Limb (tissue), 2 donors: ENCODE measurements around the gene GNL2.
A peak's percentile ranks its signal among the peaks of the same experiment; 100 is the strongest.
"Not testable (repeated sequence)": the region's sequence is repeated elsewhere in the genome, so short reads cannot be mapped to it uniquely, and the experiment has no call there.

Experiments
- DNase-seq, 2 donors: peaks; one replicate each; pipeline ENCODE4 v3.0.0-alpha.2; 2016; ENCODE audit errors: extremely low spot score in 2 of 2

GNL2 gene

DNA sequence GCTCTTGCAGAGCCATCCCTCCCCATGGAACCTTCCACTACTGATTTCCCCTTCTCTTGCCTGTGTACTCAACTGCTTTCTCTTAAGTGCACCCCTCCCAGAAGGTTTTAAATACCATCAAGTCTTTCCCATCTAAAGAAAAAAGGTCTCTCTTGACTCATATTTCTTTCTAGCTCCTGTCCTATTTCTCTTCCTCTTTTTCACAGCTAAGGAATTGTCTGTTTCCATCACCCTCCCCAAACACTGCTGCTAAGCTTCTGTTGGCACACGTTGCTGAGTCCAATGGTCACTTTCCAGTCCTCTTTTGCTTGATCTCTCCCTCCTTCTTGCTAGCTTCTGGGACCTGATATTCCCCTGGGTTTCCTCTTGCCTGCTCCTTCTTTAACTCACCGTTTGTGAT is 13.3 kb upstream of the GNL2 start:
- DNase-seq: no peak

GRCh38 chr1:37606481-37607263 is 10.9 kb upstream of the GNL2 start:
- no peak for DNase-seq

DNA sequence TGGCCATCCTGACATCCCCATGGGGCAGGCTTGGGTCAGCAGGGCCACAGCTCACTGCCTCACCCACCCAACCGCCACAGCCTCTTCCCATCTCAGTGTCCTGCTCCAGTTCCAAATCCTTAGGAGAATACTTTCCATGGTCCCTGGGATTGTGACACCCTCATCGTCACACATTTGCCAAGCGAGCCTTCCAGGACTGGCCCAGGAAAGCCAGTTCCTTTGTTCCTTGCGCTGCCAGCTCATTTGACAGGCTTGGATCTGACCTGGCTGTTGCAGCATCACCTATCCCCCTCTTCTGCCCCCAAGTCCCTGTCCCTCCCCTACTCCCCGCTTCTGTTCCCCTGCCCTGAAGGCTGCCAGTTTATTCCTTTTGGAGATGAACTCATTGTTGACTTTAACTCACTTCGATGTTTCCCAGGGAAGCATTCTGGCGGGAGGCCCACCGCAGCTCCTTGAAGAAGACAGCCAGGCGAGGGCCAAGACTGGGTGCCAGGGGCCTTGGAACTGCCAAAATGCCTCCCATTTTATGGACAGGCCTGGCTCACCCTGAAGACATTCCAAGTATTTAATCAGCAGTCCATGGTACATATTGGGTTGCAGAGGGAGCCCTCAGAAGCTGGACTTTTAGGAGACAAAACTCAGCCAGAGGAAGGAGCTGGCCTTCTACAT is 10.2 kb upstream of the GNL2 start:
- DNase-seq: no peak

DNA sequence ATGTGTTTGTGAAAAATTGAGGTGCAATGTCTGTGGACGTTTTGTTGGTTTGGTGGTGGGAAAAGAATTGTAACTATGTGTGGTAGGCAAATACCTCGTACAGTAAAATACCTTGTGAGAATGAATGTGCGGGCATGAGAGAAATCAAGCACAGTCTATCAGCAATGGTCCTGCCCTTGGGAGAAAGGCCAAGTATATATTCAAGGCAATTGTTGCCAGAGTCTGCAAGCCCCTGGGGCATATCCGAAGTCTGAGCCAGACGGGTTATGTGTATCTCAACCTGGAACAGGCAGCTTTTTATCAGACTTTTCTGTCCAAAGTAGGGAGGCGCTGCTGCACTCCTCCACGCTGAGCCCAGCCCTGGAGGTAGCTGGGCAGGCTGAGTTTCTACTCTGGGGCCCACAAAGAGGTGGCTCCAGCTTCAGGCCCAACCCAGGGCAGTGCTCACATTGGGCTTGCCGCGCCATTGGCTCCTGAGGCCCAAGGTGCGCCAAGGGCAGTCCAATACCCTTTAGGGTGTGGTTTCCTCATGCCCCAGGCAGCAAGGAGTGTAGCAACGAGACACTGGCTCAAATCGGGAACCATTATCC is 9.4 kb upstream of the GNL2 start:
- no peak for DNase-seq

DNA sequence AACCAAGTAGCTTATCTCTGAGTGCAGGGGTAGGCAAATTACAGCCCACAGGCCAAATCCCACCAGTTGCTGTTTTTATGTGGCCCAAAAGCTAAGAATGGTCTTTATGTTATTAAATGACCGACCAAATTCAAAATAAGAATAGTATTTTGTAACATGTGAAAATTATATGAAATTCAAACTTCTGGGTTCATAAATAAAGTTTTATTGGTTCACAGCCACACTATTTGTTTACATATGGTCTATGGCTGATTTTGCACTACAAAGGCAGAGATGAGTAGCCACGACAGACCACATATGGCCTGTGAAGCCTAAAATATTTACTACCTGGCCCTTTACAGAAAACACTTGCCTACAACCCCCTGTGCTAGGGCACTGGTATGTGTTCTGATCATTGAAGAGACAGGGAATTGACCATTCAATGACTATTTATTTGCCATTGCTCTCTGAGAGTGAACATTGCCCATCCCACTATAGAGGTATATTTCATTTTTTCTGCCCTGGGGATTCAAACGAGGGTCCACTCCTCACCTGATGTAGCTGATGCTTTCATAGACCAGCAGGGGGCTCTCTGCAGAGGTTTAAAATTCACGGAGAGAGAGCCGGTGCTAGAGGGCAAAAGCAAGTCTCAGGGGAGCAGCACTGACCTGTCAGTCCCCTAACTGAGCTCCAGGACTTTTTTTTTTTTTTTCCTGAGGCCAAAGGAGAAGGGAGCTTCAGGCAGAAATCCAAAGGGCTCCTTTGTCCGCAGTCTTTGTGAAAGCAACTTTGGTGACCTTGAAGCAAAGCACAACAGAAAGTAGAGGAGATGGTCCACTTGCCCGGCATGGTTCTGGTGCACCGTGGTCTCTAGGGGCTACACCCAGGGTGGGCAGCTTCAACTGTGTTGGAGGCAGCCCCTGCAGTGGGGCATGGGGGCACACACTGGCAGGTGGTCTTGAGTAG is 7.3 kb upstream of the GNL2 start:
- peak in 1 of 2 donors; percentile 3 for DNase-seq

- no peak for DNase-seq
These were observed 5.7 kb upstream of the GNL2 start for GRCh38 chr1:37601441-37601840.

- DNase-seq: no peak
These were observed 4.2 kb upstream of the GNL2 start for GRCh38 chr1:37599940-37600339.

- DNase-seq: no peak
These were observed 488 bp upstream of the GNL2 start for GRCh38 chr1:37596182-37596667.

DNA sequence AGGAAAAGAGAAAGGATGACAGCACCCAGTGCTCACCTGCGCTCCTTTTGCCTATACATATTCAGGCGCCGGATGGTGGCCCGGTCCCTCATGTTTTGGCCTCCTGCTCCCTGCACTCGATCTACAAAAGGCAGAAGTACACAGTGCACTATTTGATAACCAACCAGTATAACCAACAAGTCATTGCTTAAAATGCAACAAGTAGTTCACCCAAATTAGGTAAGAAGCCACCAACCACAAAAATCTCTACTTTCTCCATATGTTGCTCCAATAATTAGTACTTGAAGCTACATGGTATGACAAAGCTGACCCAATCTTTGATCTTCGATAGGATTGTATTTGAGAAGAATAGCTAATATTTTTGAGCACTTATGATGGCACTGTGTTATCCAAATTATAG is 2.0 kb downstream of the GNL2 start:
- no peak for DNase-seq

GRCh38 chr1:37588939-37589338 is 6.8 kb downstream of the GNL2 start:
- no peak for DNase-seq

DNA sequence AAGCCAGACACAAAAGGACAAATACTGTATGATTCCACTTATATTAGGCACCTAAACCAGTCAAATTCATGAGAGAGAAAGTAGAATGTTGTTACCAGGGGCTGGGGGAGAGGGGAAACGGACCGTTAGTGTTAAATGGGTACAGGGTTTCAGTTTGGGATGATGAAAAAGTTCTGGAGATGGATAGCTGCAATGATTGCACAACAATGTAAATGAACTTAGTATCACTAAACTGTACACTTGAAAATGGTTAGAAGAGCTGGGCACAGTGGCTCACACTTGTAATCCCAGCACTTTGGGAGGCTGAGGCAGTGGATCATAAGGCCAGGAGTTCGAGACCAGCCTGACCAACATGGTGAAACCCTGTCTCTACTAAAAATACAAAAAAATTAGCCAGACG is 11.2 kb downstream of the GNL2 start:
- not testable (repeated sequence) for DNase-seq

DNA sequence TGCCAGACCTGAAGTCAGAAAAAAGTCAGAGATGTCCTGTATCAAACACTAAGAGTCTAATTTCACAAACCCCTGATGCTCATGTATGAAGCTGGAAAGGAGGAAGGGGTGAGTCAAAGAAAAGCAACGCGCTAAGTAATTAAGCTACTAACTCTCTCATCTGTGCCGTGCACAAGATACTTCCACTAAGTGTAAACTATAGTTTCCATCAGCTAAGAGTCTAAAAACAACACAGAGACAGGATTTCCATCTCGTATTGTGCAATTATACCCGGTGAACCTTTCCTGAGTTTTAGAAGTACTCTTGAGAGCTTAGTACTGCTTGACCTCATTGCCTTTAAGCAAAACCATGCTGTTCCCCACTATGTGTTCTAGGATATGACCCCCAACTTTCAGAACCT is 20.0 kb downstream of the GNL2 start:
- DNase-seq: no peak

- no peak for DNase-seq
These were observed 20.8 kb downstream of the GNL2 start for GRCh38 chr1:37574834-37575480.

DNA sequence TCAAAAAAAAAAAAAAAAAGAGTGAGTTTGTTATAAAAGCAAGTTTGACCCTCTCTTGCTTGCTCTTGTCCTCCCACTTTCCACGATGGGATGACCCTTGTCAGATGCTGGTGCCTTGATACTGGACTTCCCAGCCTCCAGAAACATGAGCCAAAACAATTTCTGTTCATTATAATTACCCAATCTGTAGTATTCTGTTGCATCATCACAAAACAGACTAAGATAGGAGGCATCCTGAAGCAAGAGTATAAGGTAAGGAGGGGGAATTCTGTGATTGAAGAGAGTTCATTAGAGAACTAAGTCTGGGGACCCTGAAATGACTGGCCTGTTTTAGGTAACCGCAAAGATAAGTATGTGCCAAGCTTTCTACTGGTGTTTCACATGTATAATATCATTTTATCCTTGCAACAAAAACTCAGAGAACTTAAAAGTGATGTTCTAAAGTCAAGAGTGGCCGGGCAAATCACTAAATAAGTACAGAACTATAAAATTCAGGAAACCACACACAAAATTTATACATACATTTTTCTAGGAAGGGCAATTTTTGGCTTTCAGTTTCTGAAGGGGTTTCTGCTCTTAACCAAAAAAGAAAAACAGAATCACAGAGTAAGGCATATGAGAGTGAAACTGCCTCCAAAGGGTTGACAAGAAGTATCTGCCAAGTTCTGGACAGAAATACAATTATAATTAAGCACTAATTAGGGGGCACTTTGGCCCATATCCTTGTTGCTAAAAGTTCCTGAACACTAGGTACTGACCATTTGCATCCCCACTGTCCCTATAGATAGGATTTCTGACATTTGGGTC is 25.0 kb downstream of the GNL2 start:
- no peak for DNase-seq

- no peak for DNase-seq
These were observed 28.7 kb downstream of the GNL2 start for GRCh38 chr1:37567023-37567422.

- no peak for DNase-seq
These were observed 30.8 kb downstream of the GNL2 start for GRCh38 chr1:37564892-37565291.

GRCh38 chr1:37562984-37563383 is 32.8 kb downstream of the GNL2 start:
- DNase-seq: no peak

- peak in 1 of 2 donors; percentile 36 for DNase-seq
These were observed 34.3 kb downstream of the GNL2 start for GRCh38 chr1:37561133-37562132.
